Gastroesophageal sphincter (tissue), 4 donors: ENCODE data around the gene EPC2. TPM values are rescaled to one million over a fixed set of nuclear protein-coding genes. Genes with fewer than 3 reads are reported as not detected.

Experiments
- ATAC-seq: fragments of 150-250 bp; one replicate; pipeline ENCODE4 v1.9.1; 2016; ENCODE audit warnings: mild to moderate bottlenecking, moderate library complexity
- H3K27ac ChIP-seq, 4 donors: fragments of 200-600 bp; sonication (generic) in 3 of 4; 1 replicate in 3 of 4; 2 replicates in 1 of 4; pipeline ENCODE4 v1.5.1; 2016 to 2019
- H3K27me3 ChIP-seq: fragments of 200-600 bp; sonication (generic); one replicate; pipeline ENCODE4 v1.5.1; 2019
- H3K36me3 ChIP-seq, 2 donors: fragments of 200-600 bp; sonication (generic); one replicate each; pipeline ENCODE4 v1.5.1; 2019; ENCODE audit warnings: control low read depth in 1 of 2
- H3K4me1 ChIP-seq, 3 donors: fragments of 200-600 bp; sonication (generic); 1 replicate in 2 of 3; 2 replicates in 1 of 3; pipeline ENCODE4 v1.5.1; 2016 to 2019; ENCODE audit warnings: control low read depth in 2 of 3
- H3K4me3 ChIP-seq, 2 donors: fragments of 200-600 bp; sonication (generic); one replicate each; pipeline ENCODE4 v1.5.1; 2019; ENCODE audit warnings: mild to moderate bottlenecking in 1 of 2, moderate library complexity in 1 of 2
- H3K9me3 ChIP-seq, 3 donors: fragments of 200-600 bp; sonication (generic); one replicate each; pipeline ENCODE4 v1.5.1; 2017 to 2019; ENCODE audit warnings: control low read depth in 2 of 3
- EP300 ChIP-seq: sonication (generic); formaldehyde crosslinking; IDR thresholded peaks from one replicate; pipeline ENCODE4 v1.6.1; 2017; ENCODE audit warnings: antibody characterized with exemption, mild to moderate bottlenecking
- POLR2A ChIP-seq, 2 donors: fragments of 450-650 bp; IDR thresholded peaks; one replicate each; pipeline ENCODE4 v1.6.1; 2017; ENCODE audit warnings: antibody characterized with exemption in 2 of 2, mild to moderate bottlenecking in 2 of 2, moderate library complexity in 1 of 2
- POLR2AphosphoS5 ChIP-seq: sonication (generic); formaldehyde crosslinking; IDR thresholded peaks from one replicate; pipeline ENCODE4 v1.6.1; 2017; ENCODE audit warnings: antibody characterized with exemption
- WGBS, 2 donors: methylation state at CpG; one replicate each; pipeline ENCODE4 v1.1.5; 2018; ENCODE audit warnings: low coverage in 1 of 2; 5-methylcytosine and 5-hydroxymethylcytosine counted together
- total RNA-seq, 4 donors: library from RNA; depleted of rRNA; stranded (reverse); fragments of >200 nt; gene quantifications; one replicate each; pipeline ENCODE4 v1.1.0, GENCODE V29; 2016
- TF ChIP-seq, protein P1 (sequence below), 4 experiments: fragments of 200-600 bp in 2 of 4; fragments of 450-650 bp in 2 of 4; sonication (generic) in 1 of 4; IDR thresholded peaks; one replicate each; pipeline ENCODE4 v1.5.1; 2017 to 2019; ENCODE audit warnings: antibody characterized with exemption in 4 of 4, mild to moderate bottlenecking in 2 of 4, moderate library complexity in 2 of 4

The EPC2 gene
- total RNA-seq, 4 donors from 2014 or later = 25.4 to 38.4 (median 30.7) TPM

DNA sequence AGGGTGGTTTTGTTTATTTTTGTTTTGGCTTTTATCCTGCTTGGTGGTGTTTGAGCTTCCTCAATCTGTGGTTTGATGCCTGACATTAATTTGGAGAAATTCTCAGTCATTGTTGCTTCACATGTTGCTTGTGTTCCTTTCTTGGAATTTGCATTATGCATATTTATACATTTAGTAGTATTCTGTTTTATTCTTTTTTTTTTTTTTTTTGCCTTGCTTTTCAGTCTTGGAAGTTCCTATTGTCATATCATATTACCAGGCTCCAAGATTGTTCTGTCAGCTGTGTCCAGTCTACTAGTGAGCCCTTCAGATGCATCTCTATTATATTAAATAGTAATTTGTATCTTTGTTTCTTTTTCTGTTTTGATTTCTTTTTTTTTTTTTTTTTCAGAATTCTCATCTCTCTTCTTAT lies 77.0 kb downstream of the EPC2 start:
- H3K27ac ChIP-seq = no peak overlapping the region
- no peak for TF ChIP-seq POLR2A (IDR thresholded peaks at IDR 0.05)
- no peak for TF ChIP-seq EP300
- TF ChIP-seq, protein P1, sequence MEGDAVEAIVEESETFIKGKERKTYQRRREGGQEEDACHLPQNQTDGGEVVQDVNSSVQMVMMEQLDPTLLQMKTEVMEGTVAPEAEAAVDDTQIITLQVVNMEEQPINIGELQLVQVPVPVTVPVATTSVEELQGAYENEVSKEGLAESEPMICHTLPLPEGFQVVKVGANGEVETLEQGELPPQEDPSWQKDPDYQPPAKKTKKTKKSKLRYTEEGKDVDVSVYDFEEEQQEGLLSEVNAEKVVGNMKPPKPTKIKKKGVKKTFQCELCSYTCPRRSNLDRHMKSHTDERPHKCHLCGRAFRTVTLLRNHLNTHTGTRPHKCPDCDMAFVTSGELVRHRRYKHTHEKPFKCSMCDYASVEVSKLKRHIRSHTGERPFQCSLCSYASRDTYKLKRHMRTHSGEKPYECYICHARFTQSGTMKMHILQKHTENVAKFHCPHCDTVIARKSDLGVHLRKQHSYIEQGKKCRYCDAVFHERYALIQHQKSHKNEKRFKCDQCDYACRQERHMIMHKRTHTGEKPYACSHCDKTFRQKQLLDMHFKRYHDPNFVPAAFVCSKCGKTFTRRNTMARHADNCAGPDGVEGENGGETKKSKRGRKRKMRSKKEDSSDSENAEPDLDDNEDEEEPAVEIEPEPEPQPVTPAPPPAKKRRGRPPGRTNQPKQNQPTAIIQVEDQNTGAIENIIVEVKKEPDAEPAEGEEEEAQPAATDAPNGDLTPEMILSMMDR (IDR thresholded peaks at IDR 0.05) = no peak
- TF ChIP-seq POLR2AphosphoS5 = no peak
- H3K9me3 ChIP-seq = peaks cover 0 to 10% (median 0%) of the 10 kb centered on the region in 3 donors
- no peak for ATAC-seq
- no peaks in the 10 kb centered on the region for H3K36me3 ChIP-seq
- H3K4me3 ChIP-seq = no peak overlapping the region
- H3K4me1 ChIP-seq = peaks cover 0 to 36% (median 2%) of the 10 kb centered on the region in 3 donors
- H3K27me3 ChIP-seq = no peaks in the 10 kb centered on the region

DNA sequence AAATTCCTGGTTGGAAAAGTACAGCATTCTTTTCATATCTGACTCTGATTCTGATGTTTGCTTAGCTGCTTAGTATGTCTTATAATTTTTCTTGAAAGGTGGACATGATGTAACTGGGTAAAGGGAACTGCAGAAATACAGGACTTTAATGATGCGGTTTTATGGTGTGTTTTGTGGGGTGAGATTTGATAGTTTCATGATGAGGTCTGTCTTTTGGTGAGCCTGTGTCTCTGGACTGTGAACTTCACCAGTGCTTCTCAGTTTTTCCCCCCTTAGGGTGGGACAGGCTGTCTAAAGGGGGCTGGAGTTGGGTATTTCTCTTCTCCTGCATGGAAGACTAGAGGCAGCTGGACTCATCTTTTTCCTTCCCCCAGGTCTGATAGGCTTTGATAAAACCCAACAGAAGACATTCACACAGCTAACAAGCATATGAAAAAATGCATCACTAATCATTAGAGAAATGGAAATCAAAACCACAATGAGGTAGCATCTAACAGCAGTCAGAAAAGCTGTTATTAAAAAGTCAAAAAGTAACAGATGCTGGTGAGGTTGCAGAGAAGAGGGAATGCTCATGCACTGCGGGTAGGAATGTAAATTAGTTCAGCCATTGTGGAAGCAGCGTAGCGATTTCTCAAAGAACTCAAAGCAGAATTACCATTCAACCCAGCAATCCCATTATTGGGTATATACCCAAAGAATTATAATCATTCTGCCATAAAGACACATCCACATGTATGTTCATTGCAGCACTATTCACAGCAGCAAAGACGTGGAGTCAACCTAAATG lies 77.6 kb downstream of the EPC2 start:
- no peak for ATAC-seq
- H3K27me3 ChIP-seq = no peaks in the 10 kb centered on the region
- TF ChIP-seq POLR2A (IDR thresholded peaks at IDR 0.05) (no peak), EP300 (no peak), POLR2AphosphoS5 (no peak)
- TF ChIP-seq, protein P1 (IDR thresholded peaks at IDR 0.05) = no peak
- H3K36me3 ChIP-seq = no peaks in the 10 kb centered on the region
- H3K27ac ChIP-seq = no peak overlapping the region
- peaks cover 0 to 36% (median 2%) of the 10 kb centered on the region in 3 donors for H3K4me1 ChIP-seq
- H3K9me3 ChIP-seq = peaks cover 0 to 10% (median 3%) of the 10 kb centered on the region in 3 donors
- 86 to 93% methylated on average over 2 to 5 of the region's 5 CpGs for WGBS, 2 donors
- H3K4me3 ChIP-seq = no peak overlapping the region

DNA sequence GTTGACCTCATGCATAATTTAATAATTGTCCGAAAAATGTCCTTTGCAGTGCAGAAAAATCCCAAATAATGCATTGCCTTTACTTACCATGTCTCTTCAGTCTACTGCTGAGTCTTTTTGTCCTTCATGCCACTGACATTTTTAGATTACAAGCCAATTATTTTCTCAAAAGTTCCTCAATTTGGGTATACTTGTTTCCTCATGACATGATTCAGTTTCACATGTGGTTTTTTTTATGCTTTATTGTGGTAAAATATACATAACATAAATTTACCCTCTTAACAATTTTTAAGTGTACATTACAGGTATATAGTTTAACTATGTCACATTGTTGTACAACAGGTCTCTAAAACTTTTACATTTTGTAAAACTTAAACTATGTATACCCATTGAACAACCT lies 81.0 kb downstream of the EPC2 start:
- ATAC-seq = no peak
- Histone ChIP-seq H3K27me3 (no peaks in the 10 kb centered on the region), H3K36me3 (peaks cover 0 to 4% of the 10 kb centered on the region in 2 donors), H3K4me3 (no peak overlapping the region), H3K27ac (no peak overlapping the region), H3K9me3 (peaks cover 0 to 3% (median 0%) of the 10 kb centered on the region in 3 donors), H3K4me1 (peaks cover 0 to 22% (median 2%) of the 10 kb centered on the region in 3 donors)
- TF ChIP-seq, protein P1 (IDR thresholded peaks at IDR 0.05) = no peak
- no peak for TF ChIP-seq POLR2A (IDR thresholded peaks at IDR 0.05)
- TF ChIP-seq POLR2AphosphoS5 = no peak
- no peak for TF ChIP-seq EP300
- WGBS, 2 donors = 69 to 93% methylated on average over 1 of the region's 1 CpG

DNA sequence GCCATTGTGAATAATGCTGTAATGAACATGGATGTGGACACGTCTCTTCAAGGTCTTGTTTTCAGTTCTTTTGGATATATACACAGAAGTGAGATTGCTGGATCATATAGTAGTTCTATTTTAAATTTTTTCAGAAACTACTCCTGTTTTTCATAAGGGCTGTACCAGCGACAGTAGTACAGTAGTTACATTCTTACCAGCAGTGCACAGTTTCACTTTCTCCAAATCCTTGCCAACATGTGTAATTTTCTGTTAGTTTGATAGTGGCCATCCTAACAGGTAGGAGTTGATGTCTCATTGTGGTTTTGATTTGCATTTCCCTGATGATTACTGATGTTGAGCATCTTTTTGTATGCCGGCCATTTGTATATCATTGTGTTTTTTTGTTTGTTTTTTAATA lies 81.7 kb downstream of the EPC2 start:
- Histone ChIP-seq H3K4me3 (no peak overlapping the region), H3K4me1 (peaks cover 0 to 16% (median 0%) of the 10 kb centered on the region in 3 donors), H3K9me3 (peaks cover 0 to 3% (median 0%) of the 10 kb centered on the region in 3 donors), H3K36me3 (peaks cover 0 to 4% of the 10 kb centered on the region in 2 donors), H3K27me3 (no peaks in the 10 kb centered on the region), H3K27ac (no peak overlapping the region)
- no peak for ATAC-seq
- 93 to 100% methylated on average over 2 to 3 of the region's 3 CpGs for WGBS, 2 donors
- TF ChIP-seq, protein P1 (IDR thresholded peaks at IDR 0.05) = no peak
- TF ChIP-seq EP300 = no peak

DNA sequence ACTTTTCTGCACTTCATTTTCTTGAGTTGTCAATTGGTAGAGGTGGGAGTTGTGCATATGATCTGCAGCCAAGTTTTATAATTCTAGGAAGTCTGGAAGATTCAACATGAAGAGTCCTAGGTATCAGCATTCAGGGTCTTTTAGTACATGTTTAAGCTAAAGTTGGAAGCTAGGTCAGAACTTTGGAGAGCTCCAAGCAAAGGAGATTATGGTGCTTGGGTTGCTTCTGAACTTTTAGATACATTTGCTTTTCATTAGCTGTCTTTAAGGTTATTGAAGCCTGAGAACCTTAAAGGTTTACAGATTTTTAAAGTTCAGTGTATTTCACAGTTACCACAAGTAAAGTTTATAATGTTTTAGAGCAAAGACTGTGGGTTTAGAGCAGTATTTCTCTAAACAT lies 85.5 kb downstream of the EPC2 start:
- Histone ChIP-seq H3K36me3 (peaks cover 0 to 4% of the 10 kb centered on the region in 2 donors), H3K9me3 (peaks cover 0 to 3% (median 0%) of the 10 kb centered on the region in 3 donors), H3K27me3 (no peaks in the 10 kb centered on the region), H3K27ac (no peak overlapping the region), H3K4me1 (no peaks in the 10 kb centered on the region), H3K4me3 (no peak overlapping the region)
- no peak for TF ChIP-seq POLR2A (IDR thresholded peaks at IDR 0.05)
- no peak for TF ChIP-seq POLR2AphosphoS5
- TF ChIP-seq, protein P1 (IDR thresholded peaks at IDR 0.05) = no peak
- no peak for TF ChIP-seq EP300
- no peak for ATAC-seq
